GM18520 (cell line): ENCODE data around the gene ERCC3.

Experiments
- ATAC-seq: cut with Tn5 transposase; IDR thresholded peaks from one replicate; pipeline ENCODE4 v1.9.1; 2021; ENCODE audit not compliant: unreplicated experiment

ERCC3 gene

GRCh38 chr2:127293748-127294562 is at the start of gene ERCC3:
Gene ERCC3 (minus strand): TSS chr2:127294144. CDS start chr2:127294081, 63 bp downstream.
- peak; percentile 99 for ATAC-seq

GRCh38 chr2:127343277-127343676 is 49.3 kb upstream of the ERCC3 start:
- ATAC-seq: no peak

GRCh38 chr2:127342101-127342500 is 48.2 kb upstream of the ERCC3 start:
- no peak for ATAC-seq

- no peak for ATAC-seq
These were observed 38.4 kb upstream of the ERCC3 start for GRCh38 chr2:127332335-127332734.

DNA sequence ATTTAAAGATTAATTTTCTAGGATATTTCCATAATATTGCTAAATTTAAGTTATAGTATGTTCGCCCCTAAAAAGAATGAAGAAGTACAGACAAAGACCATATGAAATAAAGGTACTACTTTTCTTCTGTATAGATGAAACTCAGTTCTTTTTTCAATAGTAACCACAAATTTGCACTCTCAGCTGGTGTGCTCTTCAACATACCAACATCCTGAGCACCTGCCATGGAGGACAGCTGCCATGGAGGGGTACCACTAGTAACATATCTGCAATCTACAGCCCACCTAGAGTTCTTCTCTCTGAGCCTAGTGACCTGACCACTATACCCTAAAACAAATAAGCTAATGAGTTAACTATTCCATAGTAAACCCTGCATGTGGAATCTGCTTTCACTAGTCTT is 36.8 kb upstream of the ERCC3 start:
- ATAC-seq: peak; percentile 65

DNA sequence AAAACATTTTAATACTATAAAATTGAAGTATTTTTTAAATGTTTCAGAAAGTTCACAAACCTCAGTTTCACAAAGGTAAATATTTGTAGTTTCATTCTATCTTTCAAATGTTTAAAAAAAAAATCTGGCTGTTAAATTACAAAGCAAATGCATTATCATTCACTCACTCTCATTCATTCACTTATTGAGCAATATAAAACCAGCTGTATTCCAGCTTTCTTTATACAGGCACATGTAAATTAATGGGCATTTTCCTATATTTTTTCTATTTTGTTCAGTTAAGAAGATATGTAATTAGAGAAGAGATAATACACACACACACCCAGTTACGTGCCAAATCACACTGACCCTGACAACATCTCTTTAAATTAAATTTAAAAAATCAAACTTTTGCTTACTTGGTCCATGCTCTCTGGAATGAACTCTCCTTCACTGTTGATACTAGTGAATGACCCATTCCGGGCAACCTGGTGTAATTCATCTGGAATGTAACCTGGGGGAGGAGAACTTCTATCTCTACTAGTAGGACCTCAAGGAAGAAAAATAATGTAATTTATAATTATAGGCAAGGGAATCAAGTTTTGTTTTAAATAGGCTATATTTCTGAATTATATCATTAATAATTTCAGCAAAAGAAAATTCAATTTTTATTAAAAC is 32.5 kb upstream of the ERCC3 start:
- no peak for ATAC-seq

- ATAC-seq: no peak
These were observed 30.7 kb upstream of the ERCC3 start for GRCh38 chr2:127324635-127325034.

GRCh38 chr2:127321303-127321702 is 27.4 kb upstream of the ERCC3 start:
- no peak for ATAC-seq

DNA sequence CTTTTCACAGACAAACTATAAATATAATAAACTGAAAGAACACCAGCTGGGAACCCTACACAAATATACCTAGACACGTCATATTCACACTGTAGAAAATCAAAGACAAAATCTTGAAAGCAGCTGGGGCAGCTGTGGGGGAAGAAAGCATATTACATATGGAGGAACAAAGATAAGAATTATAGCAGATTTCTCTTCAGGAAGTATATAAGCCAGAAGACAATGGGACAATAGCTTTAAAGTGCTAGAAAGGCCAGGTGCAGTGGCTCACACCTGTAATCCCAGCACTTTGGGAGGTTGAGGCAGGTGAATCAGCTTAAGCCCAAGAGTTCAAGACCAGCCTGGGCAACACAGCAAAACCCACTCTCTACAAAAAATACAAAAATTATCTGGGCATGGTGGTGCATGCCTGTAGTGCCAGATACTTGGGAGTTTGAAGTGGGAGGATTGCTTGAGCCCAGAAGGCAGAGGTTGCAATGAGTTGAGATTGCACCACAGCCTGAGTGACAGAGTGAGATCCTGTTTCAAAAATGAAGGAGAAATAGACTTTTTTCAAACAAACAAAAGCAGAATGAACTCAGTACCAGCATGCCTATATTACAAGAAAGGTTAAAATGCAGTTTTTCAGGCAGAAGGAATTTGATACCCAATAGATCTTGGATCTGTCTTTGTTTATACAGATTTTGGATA is 26.8 kb upstream of the ERCC3 start:
- no peak for ATAC-seq

- ATAC-seq: no peak
These were observed 26.1 kb upstream of the ERCC3 start for GRCh38 chr2:127320067-127320466.

- ATAC-seq: no peak
These were observed 20.4 kb upstream of the ERCC3 start for GRCh38 chr2:127314193-127314988.

DNA sequence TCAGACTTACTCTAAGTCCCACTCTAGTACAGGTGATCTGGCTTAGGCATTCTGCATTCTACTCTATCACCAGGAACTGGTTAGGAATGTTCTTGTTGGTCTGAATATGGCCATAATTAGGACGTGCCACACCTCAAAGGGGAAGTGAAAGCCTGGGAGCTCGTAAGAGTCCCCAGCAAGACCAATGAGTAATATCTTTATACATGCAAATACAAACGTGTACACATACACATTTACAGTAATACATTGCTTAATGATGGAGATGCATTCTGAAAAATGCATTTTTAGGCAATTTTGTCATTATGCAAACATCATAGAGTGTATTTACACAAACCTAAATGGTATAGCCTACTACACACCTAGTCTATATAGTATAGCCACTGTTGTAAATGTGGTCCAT is 19.5 kb upstream of the ERCC3 start:
- ATAC-seq: peak; percentile 99

DNA sequence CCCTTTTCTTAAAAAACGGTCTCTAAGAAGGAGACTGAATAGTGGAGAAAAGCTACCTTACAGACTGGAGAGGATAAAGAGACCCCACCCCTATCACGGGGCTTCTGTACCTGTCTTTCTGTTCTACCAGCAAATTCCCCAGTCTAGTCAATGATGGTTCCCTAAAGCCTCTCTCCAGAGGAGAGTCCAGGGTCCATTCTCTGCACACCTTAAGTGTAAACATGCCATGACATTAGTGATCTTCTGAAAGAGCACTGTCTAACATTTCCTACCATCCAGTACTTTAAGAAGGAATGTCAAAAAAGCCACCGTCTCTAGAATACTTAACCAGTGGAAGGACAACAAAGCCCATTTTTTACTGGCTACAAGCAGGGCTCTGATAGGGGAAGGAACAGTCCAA is 17.0 kb upstream of the ERCC3 start:
- ATAC-seq: no peak

DNA sequence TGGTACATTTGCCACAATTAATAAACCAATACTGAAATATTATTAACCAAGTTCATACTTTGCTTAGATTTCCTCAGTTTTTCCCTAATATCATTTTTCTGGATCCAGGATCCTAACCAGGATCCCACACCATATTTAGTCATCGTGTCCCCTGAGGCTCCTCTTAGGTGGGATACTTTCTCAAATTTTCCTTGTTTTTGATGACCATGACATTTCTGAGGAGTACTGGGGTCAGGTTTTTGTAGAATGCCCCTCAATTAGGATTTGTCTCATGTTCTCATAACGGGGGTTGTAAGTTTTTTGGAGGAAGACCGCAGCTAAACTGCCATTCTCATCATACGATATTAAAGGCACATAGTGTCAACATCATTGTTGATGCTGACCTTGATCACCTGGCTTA is 15.5 kb upstream of the ERCC3 start:
- no peak for ATAC-seq

- ATAC-seq: no peak
These were observed 14.7 kb upstream of the ERCC3 start for GRCh38 chr2:127308586-127309138.

- no peak for ATAC-seq
These were observed 12.1 kb upstream of the ERCC3 start for GRCh38 chr2:127305990-127306585.

- no peak for ATAC-seq
These were observed 8.2 kb upstream of the ERCC3 start for GRCh38 chr2:127302168-127302567.

GRCh38 chr2:127293386-127293747 is 577 bp downstream of the ERCC3 start:
- ATAC-seq: no peak

DNA sequence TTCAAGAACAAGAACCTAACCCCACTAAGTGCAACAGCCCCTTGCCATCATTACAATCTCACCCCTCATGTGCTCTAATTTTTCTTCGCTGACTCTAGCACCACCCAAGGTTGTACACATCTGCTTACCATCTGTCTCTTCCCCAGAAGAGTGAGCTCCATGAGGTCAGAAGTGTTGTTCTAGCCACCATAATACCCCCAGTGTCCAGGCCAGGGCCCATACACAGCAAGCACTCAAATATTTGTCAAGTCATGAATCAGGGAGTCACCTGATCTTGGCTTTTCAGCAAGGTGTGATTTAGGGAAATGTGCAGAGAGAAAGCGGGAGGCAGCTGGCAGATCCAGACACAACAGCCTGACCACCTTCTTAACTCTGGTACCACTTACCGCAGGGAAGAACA is 5.7 kb downstream of the ERCC3 start:
- no peak for ATAC-seq

DNA sequence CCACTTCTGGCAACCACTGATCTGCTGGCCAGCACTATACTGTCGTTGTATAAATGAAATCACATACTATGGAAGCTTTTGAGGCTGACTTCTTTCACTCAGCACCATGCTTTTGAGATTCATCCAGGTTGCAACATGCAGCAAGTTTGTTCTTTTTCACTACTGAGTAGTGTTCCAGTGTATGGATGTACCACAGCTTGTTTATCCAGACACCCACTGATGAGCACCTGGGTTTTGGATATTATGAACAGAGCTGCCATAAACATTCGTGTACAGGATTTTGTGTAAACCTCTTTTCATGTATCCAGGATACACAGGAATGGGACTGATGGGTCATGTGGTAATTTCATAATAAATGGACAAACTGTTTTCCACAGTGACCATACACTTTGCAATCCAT is 10.7 kb downstream of the ERCC3 start:
- no peak for ATAC-seq

DNA sequence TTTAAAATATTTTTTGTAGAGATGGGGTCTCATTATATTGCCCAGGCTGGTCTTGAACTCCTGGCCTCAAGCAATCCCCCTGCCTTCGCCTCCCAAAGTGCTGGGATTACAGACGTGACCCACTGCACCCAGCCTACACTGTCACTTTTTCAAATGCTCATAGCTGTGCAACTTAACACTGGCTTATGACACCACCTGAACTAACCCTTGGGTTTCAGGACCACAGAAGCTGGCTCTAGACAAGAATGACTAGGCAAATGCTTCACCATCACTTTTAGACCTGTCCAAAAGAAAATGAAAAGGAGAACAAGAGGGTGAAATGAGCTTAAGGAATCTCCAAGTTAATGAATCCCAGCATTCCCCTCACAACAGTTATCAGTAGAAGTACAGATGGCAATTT is 13.3 kb downstream of the ERCC3 start:
- ATAC-seq: no peak
